Camera-type eye (tissue), 1 donor: ENCODE data around the gene IGSF11. TPM values are rescaled to one million over a fixed set of nuclear protein-coding genes. Genes with fewer than 3 reads are reported as not detected.

ENCODE experiments used
- total RNA-seq: library from RNA; depleted of rRNA; stranded (reverse); fragments of >200 nt; gene quantifications from one replicate; pipeline ENCODE4 v1.2.3, GENCODE V29; 2014

IGSF11 gene, protein sequence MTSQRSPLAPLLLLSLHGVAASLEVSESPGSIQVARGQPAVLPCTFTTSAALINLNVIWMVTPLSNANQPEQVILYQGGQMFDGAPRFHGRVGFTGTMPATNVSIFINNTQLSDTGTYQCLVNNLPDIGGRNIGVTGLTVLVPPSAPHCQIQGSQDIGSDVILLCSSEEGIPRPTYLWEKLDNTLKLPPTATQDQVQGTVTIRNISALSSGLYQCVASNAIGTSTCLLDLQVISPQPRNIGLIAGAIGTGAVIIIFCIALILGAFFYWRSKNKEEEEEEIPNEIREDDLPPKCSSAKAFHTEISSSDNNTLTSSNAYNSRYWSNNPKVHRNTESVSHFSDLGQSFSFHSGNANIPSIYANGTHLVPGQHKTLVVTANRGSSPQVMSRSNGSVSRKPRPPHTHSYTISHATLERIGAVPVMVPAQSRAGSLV
- total RNA-seq, result 51.5 TPM

DNA sequence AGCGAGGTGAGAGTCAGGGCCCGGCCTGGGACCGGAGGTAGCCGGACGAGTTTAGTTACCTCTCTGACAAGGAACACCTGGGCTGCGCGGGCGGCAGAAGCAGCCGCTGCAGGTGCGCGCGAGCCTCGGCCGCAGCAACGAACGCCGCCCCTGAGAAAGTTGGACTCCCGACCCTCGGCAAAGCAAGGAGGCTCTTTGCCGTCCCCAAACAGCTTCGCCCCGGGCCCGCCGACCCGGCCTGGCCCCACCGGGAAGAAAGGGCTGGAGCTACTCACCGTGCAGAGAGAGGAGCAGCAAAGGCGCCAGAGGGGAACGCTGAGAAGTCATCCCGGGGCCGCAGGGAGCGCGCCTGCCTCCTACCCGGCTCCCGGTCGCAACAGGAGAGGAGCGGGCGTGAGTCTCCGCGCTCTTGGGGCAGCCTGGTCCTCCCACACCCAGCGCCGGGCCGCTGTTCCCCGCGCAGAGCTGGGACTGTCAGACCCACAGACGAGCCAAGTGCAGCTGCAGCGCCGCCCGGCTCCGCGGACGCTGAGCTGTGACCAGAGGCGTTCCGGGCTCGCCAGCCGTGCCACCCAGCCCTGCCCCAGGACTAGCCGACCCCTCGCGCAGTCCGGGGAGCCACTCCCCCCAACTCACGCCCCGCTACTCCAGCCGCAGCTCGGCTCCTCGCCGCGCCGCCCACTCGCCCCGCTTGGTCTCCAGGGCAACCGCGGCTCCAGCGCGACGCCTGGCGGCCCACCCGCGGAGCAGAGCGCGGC is at the start of gene IGSF11:
TSS of gene IGSF11 (minus strand) at position 591 of the 758 bp plus-strand sequence. CDS start at position 327, 264 bp downstream.

Other genes starting within 250 kb of the IGSF11 start
- gene TEX55, start 111.3 kb upstream of the IGSF11 start, total RNA-seq, result not detected
- 10.1 TPM for gene UPK1B, start 138.8 kb upstream of the IGSF11 start, total RNA-seq
- gene B4GALT4, start 206.0 kb upstream of the IGSF11 start, total RNA-seq, result 21.8 TPM